Hematopoietic multipotent progenitor cell treated with erythropoietin and hydrocortisone succinate and interleukin-3 and kit ligand, for 8 days (in vitro differentiated cells): ENCODE data around the gene MAST1.
"Not testable (repeated sequence)": the region's sequence is repeated elsewhere in the genome, so short reads cannot be mapped to it uniquely, and the experiment has no call there.

ENCODE experiments used
- DNase-seq: peaks from one replicate; pipeline ENCODE4 v3.0.0-alpha.2; 2015

MAST1 gene

GRCh38 chr19:12841094-12841493, 2.8 kb downstream of the MAST1 start:
- DNase-seq: peak; percentile 66

- DNase-seq: no peak
Measured at GRCh38 chr19:12842511-12842910, 4.2 kb downstream of the MAST1 start.

- no peak for DNase-seq
Measured at GRCh38 chr19:12843328-12843727, 5.0 kb downstream of the MAST1 start.

GRCh38 chr19:12843999-12844732, 5.9 kb downstream of the MAST1 start:
- no peak for DNase-seq

GRCh38 chr19:12846613-12847012, 8.3 kb downstream of the MAST1 start:
- DNase-seq: not testable (repeated sequence)

GRCh38 chr19:12847159-12848139, 9.1 kb downstream of the MAST1 start:
- peak; percentile 74 for DNase-seq

- DNase-seq: peak; percentile 81
Measured at GRCh38 chr19:12856653-12857052, 18.3 kb downstream of the MAST1 start.

GRCh38 chr19:12858041-12858928, 20.0 kb downstream of the MAST1 start:
- no peak for DNase-seq

- no peak for DNase-seq
Measured at GRCh38 chr19:12859546-12859945, 21.2 kb downstream of the MAST1 start.

GRCh38 chr19:12864143-12864542, 25.8 kb downstream of the MAST1 start:
- no peak for DNase-seq

- DNase-seq: peak; percentile 33
Measured at GRCh38 chr19:12864721-12865715, 26.7 kb downstream of the MAST1 start.

- DNase-seq: no peak
Measured at GRCh38 chr19:12865746-12866415, 27.6 kb downstream of the MAST1 start.

- DNase-seq: no peak
Measured at GRCh38 chr19:12866416-12867119, 28.3 kb downstream of the MAST1 start.

GRCh38 chr19:12867120-12868099, 29.1 kb downstream of the MAST1 start:
- peak; percentile 79 for DNase-seq

GRCh38 chr19:12868540-12869112, 30.3 kb downstream of the MAST1 start:
- peak; percentile 53 for DNase-seq

- no peak for DNase-seq
Measured at GRCh38 chr19:12871681-12872080, 33.4 kb downstream of the MAST1 start.

- peak; percentile 38 for DNase-seq
Measured at GRCh38 chr19:12872255-12872654, 33.9 kb downstream of the MAST1 start.
